Left hindlimb (tissue), 1 donor: ENCODE data around the gene ADAM12.
"Not testable (repeated sequence)": the region's sequence is repeated elsewhere in the genome, so short reads cannot be mapped to it uniquely, and the experiment has no call there.

Experiments used
- DNase-seq: peaks from one replicate; pipeline ENCODE4 v3.0.0-alpha.2; 2018

The ADAM12 gene

GRCh38 chr10:126208726-126209302 is 179.5 kb downstream of the ADAM12 start:
- no peak for DNase-seq

DNA sequence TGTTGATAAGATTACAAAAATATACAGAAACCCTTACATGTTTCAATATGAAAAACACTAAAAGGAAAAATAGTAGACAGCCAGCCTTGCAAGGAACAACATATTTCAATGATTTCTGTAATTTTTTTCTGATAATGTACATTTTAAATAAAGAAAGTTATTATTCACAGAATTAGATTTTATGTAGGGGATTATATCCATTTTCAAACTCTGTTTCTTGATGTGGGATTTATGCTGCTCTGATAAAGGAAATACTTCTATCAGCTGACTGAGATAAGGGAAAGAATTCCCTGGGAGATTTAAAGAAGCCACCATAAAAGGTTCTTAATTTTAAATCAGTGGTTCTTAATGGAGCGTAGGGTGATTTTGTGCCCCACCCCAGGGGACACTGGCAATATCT is 180.4 kb downstream of the ADAM12 start:
- no peak for DNase-seq

- DNase-seq = no peak
Measured at GRCh38 chr10:126207313-126207771, 180.9 kb downstream of the ADAM12 start.

DNA sequence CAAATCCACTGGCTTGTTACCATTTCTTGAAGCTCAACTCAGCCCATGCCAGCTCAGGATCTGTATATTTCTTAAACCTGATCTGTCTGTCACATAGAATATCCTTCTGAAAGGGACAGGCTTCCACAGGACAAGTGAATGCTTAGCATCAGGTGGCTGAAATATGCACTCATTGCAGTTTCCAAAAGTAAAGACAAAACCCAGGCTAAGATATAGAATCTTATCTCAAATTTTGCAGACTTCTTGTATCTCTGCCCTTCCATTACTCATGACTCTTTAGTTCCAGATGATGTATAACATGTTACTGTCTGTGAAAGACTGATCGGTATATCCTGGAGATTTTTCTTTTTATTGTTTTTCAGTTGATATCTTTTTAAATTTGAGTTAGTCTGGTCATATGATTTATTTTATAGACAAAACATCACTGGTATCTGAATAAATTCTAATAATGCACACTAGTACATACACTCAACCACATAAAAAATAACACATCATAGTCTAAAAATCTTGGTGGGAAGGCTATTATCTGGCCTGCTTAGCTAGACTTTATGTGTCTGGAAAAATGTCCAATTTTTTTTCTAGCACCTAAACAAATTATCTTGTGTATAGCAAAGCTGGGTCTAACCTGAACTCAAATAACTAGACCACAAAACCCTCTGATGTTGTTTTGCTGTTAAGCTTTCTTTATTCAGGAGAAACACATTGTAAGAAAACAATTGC is 182.6 kb downstream of the ADAM12 start:
- DNase-seq = no peak

DNA sequence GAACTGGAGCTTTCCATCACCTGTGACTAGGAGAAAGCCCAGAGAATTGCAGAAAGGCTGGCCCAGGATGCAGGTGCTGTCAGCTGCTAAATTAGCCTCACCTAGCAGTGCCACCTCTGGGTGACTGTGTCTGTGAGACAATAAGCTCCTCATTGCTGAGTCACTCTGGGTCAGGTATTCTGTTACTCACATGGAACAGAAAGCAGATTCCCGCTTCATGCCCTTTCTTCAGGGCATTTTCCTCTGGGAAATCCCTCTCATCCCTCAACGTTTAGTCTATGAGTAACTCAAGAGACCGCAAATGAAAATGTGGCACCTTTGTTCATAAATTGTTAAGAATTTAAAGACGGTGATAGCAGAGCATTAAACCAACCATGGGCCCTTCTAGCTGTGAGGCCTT is 184.0 kb downstream of the ADAM12 start:
- DNase-seq = no peak

DNA sequence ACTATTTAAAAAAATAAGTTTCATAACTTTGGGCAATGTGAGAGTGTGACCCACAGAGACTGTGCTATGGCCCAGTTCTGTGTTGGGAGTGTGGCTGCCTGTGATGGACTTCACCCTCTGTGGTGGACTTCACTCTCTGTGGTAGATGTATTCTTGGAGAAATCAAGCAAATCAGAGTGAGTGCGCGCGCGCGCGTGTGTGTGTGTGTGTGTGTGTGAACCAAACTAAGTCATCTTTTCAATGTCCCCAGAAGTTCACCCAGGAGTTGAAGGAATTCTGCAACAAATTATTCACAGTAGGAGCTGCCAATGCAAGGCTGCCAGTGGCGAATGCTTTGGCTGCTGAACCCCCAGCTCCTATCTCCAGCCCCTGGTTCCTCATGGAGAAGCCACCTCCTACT is 184.5 kb downstream of the ADAM12 start:
- DNase-seq = no peak

- no peak for DNase-seq
Measured at GRCh38 chr10:126201603-126202002, 186.7 kb downstream of the ADAM12 start.

DNA sequence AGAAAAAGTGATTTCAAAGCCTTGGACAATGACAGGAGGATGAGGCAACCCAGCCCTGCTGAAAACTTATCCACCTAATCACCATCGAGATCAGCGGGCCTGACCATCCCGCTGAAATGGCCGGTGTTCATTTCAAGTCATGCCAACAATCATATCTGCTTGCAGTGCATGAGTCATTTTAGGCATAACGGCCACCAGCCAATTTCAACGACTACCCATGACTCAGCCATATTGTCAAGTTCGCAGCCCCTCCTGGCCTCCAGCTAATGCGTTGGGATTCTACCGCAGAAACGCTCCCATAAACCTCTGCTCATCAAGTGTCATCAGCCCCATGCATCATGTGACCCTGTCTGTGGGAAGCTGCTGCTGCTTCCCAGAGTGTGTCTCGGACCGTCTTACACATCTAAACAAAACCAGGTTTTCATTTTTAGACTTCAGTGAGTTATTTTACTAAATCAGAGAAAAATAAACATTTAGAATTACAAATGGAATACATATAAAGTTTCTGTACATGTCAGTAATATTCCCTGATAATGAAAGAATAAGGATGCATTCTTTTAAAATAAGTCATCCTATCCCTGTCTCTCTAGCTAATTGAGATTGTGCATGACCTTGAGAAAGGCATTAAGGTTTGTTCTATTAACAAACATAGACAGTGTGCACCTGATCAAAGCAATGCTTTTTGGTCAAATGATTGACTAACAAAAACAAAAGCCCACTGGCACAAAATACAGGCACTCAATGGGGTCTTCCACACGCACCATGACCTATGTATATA is 188.9 kb downstream of the ADAM12 start:
- DNase-seq = no peak

- DNase-seq = no peak
Measured at GRCh38 chr10:126198681-126199080, 189.6 kb downstream of the ADAM12 start.

DNA sequence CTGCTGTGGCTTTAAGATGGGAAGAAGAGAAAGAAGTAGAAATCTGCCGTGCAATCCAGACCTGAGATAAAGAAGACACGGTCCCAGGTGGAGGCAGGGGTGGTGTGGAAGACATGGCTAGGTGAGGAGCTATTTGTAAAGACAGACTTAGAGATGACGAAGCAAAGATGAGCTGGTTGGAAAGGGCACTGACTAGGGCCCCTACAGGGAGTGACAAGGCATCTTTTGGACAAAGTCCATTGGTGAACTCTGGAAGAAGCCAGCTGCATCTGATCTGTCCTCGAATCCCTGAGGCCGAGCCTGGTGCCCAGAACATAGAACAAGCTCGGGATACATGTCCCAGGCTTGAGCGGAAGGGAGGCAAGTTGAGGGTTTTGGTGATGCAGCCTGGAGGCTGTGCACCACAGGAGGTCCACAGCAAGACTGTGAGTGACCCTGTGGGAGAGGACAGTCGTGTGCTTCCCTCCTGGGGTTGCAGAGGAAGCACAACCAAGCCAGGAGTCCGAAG is 191.2 kb downstream of the ADAM12 start:
- no peak for DNase-seq

DNA sequence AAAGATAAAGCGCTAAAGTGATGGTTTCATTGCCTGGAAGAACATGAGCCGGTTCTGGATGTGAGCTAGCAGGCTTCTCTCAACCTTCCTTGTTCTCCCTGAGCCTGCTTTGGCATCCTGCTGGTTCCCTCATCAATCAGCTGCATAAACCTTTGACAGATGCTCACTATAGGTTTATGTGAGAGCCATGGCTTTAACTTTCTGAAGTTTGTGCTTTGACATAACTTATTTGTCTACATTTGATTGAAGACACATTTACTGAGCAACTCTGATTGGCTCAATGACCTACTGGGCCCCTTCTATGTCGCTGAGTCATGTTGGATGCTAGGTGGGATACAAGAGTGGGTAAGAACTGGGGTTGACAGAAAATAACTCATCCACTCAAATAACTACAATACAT is 192.0 kb downstream of the ADAM12 start:
- no peak for DNase-seq

DNA sequence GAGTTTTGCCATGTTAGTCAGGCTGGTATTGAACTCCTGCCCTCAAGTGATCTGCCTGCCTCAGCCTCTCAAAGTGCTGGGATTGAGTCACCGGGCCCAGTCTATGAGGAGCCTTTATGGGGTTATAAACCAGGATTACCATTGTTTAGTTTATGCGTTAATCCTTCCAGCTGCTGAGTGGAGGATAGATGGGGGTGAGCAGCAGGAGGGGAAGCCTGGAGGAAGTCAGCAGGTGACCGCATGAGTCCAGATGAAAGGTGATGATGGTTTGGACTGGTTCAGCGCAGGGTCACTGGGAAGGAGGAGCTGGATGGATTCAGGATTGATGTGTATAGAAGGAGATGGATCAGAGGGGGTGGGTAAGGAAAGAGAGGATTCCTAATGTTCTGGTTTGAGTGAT is 197.1 kb downstream of the ADAM12 start:
- DNase-seq = no peak

DNA sequence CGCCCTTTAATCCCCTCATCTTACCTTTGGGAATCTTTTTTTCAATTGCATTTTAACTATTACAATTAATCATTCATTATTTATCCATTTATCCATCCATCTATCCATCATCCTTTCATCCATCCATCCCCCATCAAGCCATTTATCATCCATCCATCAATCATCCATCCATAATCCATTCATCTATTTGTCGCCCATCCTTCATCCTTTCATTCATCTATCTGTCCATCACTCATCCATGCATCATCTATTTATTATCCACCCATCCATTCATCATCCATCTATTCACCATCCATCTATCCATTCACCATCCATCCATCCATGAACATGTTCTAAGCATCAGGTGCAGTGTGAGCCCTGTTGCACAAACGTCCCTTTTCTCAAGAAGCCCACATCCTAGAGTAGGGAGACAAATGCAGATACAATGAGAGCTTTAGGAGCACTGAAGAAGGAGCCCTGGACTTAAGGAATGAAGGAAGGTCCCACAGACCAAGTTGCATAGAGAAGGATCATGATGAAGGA is 199.5 kb downstream of the ADAM12 start:
- no peak for DNase-seq

- DNase-seq = no peak
Measured at GRCh38 chr10:126187399-126187798, 200.9 kb downstream of the ADAM12 start.

DNA sequence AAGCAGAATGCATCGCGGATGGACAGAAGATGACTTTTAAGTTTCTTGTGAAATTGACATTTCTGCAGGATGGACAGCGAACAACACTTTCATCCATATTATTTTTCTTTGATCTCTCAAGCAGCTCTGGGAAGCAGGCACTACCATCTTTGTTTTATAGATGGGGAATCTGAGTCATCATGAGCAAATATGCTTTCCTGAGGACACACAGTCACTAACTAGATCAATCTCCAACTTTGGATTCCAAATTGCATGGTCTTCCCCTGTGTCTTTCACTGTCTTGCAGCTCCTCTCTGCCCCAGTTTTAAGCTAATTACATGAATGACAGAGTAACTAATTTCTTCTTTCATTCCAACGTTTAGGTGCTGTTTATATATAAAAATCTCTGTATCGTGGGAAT is 201.5 kb downstream of the ADAM12 start:
- no peak for DNase-seq

- DNase-seq = no peak
Measured at GRCh38 chr10:126185676-126186447, 202.4 kb downstream of the ADAM12 start.

GRCh38 chr10:126181626-126182025 is 206.7 kb downstream of the ADAM12 start:
- no peak for DNase-seq

- DNase-seq = no peak
Measured at GRCh38 chr10:126179637-126180036, 208.6 kb downstream of the ADAM12 start.

DNA sequence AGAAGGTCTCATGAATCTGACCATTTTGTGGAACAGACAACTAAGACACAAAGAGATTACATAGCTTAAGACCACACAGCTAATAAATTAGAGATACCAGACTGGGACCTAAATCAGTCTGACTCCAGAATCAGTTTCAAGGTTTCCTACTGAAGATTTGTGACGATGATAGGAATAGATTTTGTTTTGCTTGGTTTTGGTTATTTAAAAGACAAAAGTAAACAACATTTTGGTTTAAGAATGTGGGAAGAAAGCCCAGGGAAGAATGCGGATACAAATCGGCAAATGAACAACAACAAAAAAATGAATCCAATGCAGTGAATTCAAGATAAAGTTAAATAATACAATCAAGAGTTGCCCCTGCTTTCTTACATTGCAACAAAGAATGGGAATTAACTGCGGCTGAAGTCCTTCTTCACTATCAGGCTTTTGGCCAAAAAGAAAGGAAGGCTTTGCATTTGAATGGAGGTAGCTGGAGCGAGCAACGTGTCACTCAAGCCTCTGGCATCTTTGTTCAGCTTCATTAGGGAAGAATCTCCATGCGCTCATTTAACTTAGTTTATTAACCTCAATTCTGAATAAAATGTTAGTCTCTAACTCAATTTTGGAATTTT is 210.8 kb downstream of the ADAM12 start:
- no peak for DNase-seq

GRCh38 chr10:126175641-126176262 is 212.5 kb downstream of the ADAM12 start:
- no peak for DNase-seq

- not testable (repeated sequence) for DNase-seq
Measured at GRCh38 chr10:126172755-126173154, 215.5 kb downstream of the ADAM12 start.

DNA sequence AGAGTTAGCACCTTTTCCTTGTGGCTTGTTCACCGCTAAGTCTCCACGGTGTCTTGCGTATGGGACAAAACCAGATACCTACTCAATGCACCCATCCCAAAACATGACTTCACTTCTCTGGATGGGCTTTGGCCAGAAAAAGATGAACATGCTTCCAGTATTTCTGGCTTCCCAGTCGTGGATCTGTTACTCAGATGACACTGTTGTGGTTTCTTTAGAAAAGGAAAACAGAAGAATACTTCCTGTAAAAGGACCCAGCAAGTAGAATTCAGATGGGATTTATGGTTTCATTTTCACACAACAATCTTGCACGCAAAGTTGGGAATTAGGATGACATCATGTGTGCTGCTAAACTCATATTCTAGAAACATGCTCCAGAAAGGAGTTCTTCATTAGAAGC is 216.7 kb downstream of the ADAM12 start:
- peak; percentile 59 for DNase-seq
